Spleen (tissue), 11 donors: Measurements from ENCODE around the gene SLC39A8. TPM values are rescaled to one million over a fixed set of nuclear protein-coding genes. Genes with fewer than 3 reads are reported as not detected.
"Not testable (repeated sequence)": the region's sequence is repeated elsewhere in the genome, so short reads cannot be mapped to it uniquely, and the experiment has no call there.

ENCODE experiments used
- DNase-seq: peaks from one replicate; pipeline ENCODE4 v3.0.0-alpha.2; 2020
- H3K27ac ChIP-seq, 8 donors: fragments of 200-600 bp; sonication (generic) in 7 of 8; 1 replicate in 4 of 8; 2 replicates in 4 of 8; pipeline versions ENCODE4 v1.5.0 to v1.8.0; 2016 to 2021; ENCODE audit warnings: inconsistent platforms in 4 of 8, mild to moderate bottlenecking in 4 of 8, moderate library complexity in 1 of 8
- H3K27me3 ChIP-seq, 7 donors: fragments of 200-600 bp; sonication (generic) in 6 of 7; replicated peaks in 1 of 7; 1 replicate in 4 of 7; 2 replicates in 3 of 7; pipeline versions ENCODE4 v1.5.0 to v1.8.0; 2016 to 2021; ENCODE audit warnings: inconsistent platforms in 3 of 7, mild to moderate bottlenecking in 1 of 7
- H3K36me3 ChIP-seq, 6 donors: fragments of 200-600 bp; sonication (generic) in 5 of 6; 1 replicate in 4 of 6; 2 replicates in 2 of 6; pipeline versions ENCODE4 v1.5.0 to v1.8.0; 2016 to 2021; ENCODE audit warnings: inconsistent platforms in 2 of 6
- H3K4me1 ChIP-seq, 6 donors: fragments of 200-600 bp; sonication (generic) in 5 of 6; 1 replicate in 3 of 6; 2 replicates in 3 of 6; pipeline versions ENCODE4 v1.5.0 to v1.8.0; 2016 to 2021; ENCODE audit warnings: inconsistent platforms in 3 of 6
- H3K4me3 ChIP-seq, 8 donors: fragments of 200-600 bp; sonication (generic) in 7 of 8; 1 replicate in 4 of 8; 2 replicates in 4 of 8; pipeline versions ENCODE4 v1.5.0 to v1.8.0; 2016 to 2021; ENCODE audit warnings: inconsistent platforms in 4 of 8, mild to moderate bottlenecking in 4 of 8, moderate library complexity in 2 of 8
- H3K9me3 ChIP-seq, 8 donors: fragments of 200-600 bp; sonication (generic) in 7 of 8; 1 replicate in 4 of 8; 2 replicates in 4 of 8; pipeline versions ENCODE4 v1.5.0 to v1.8.0; 2016 to 2021; ENCODE audit warnings: inconsistent platforms in 4 of 8
- POLR2A ChIP-seq, 3 donors: fragments of 450-650 bp; IDR thresholded peaks; one replicate each; pipeline ENCODE4 v1.5.1; 2017; ENCODE audit warnings: antibody characterized with exemption in 3 of 3, mild to moderate bottlenecking in 1 of 3
- POLR2AphosphoS5 ChIP-seq, 3 donors: sonication (generic); formaldehyde crosslinking; IDR thresholded peaks; one replicate each; pipeline ENCODE4 v1.5.1; 2017; ENCODE audit warnings: antibody characterized with exemption in 3 of 3
- WGBS, 5 donors: extraction: QIAGEN DNeasy Blood & Tissue Kit in 3 of 5; methylation state at CpG; one replicate each; pipeline versions ENCODE4 v1.1.5 to v1.1.7; 2013 to 2018; 5-methylcytosine and 5-hydroxymethylcytosine counted together
- intact Hi-C: fragments of 100-400 bp; cut with DNase I; formaldehyde crosslinking; loops from one replicate; pipeline ENCODE4 v1.15.0; 2023; ENCODE audit warnings: low total_unique reads
- polyA plus RNA-seq, 3 donors: library from polyadenylated mRNA; stranded (reverse); fragments of 200-250 nt; gene quantifications; one replicate each; pipeline ENCODE4 v1.2.1, GENCODE V29; 2013
- total RNA-seq, 7 donors: library from RNA; depleted of rRNA in 3 of 7; stranded (reverse); fragments of >200 nt in 3 of 7; fragmentation: NEBNext Ultra II Directional in 4 of 7; extraction: Animal tissue kit (Norgen Biotek cat#: 25700) in 4 of 7; gene quantifications; one replicate each; pipeline versions ENCODE4 v1.1.0 to v1.2.1, GENCODE V29; 2016 to 2021
- TF ChIP-seq, protein P1 (sequence below), 11 experiments: fragments of 200-600 bp in 7 of 11; fragments of 450-650 bp in 4 of 11; sonication (generic) in 4 of 11; IDR thresholded peaks in 8 of 11; conservative IDR thresholded peaks in 3 of 11; 1 replicate in 7 of 11; 2 replicates in 4 of 11; pipeline versions ENCODE4 v1.4.0 to v1.8.0; 2016 to 2021; ENCODE audit warnings: antibody characterized with exemption in 11 of 11, inconsistent platforms in 4 of 11, mild to moderate bottlenecking in 1 of 11
- donor health status: healthy with polysubstance abuse.
- donor health status: DM: no; HTN: no; CAD: no; lungs with moderate emphysema.
- donor health status: DM: no; HTN: no; CAD: no.
- donor health status: Bipolar disorder and iron deficiency.
- donor health status: healthy.
- donor health status: DM: no; HTN: no; CAD: no.
- donor health status: DM: yes; HTN: yes; CAD: no.

Gene SLC39A8
- total and polyA plus RNA-seq, 10 donors, result 4.5 to 21.7 (median 15.6) TPM

DNA sequence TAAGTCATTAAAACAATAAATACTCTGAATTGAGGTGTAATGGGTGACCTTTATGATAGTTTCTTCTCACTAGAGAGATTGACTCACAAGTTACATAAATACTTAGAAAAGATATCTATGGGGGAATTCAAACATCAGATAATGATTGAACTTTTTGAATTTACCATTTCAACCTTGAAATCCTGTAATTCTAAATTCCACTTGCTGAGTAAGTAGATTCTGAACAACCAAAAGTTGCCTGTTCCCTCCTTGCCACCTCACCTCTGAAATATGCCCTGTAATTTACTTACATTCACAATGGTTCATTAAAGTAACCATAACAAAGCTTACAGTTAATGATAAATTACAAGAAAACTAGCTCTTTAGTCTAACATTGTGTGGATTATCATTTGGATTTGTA, 43.3 kb upstream of the SLC39A8 start:
- H3K36me3 ChIP-seq, result no peaks in the 10 kb centered on the region
- TF ChIP-seq POLR2AphosphoS5 (IDR thresholded peaks at IDR 0.05), result no peak
- no peak for TF ChIP-seq POLR2A (IDR thresholded peaks at IDR 0.05)
- TF ChIP-seq, protein P1, sequence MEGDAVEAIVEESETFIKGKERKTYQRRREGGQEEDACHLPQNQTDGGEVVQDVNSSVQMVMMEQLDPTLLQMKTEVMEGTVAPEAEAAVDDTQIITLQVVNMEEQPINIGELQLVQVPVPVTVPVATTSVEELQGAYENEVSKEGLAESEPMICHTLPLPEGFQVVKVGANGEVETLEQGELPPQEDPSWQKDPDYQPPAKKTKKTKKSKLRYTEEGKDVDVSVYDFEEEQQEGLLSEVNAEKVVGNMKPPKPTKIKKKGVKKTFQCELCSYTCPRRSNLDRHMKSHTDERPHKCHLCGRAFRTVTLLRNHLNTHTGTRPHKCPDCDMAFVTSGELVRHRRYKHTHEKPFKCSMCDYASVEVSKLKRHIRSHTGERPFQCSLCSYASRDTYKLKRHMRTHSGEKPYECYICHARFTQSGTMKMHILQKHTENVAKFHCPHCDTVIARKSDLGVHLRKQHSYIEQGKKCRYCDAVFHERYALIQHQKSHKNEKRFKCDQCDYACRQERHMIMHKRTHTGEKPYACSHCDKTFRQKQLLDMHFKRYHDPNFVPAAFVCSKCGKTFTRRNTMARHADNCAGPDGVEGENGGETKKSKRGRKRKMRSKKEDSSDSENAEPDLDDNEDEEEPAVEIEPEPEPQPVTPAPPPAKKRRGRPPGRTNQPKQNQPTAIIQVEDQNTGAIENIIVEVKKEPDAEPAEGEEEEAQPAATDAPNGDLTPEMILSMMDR (IDR thresholded peaks at IDR 0.05 in 8 of 11, conservative IDR thresholded peaks at IDR 0.05 in 3 of 11), result no peak
- no peaks in the 10 kb centered on the region for H3K9me3 ChIP-seq
- H3K27ac ChIP-seq, result no peak overlapping the region
- H3K4me3 ChIP-seq, result no peak overlapping the region
- intact Hi-C loops, result no loop called here
- H3K27me3 ChIP-seq, result peaks cover 0 to 9% (median 0%) of the 10 kb centered on the region in 7 donors
- DNase-seq, result no peak
- H3K4me1 ChIP-seq, result peaks cover 0 to 8% (median 0%) of the 10 kb centered on the region in 6 donors

DNA sequence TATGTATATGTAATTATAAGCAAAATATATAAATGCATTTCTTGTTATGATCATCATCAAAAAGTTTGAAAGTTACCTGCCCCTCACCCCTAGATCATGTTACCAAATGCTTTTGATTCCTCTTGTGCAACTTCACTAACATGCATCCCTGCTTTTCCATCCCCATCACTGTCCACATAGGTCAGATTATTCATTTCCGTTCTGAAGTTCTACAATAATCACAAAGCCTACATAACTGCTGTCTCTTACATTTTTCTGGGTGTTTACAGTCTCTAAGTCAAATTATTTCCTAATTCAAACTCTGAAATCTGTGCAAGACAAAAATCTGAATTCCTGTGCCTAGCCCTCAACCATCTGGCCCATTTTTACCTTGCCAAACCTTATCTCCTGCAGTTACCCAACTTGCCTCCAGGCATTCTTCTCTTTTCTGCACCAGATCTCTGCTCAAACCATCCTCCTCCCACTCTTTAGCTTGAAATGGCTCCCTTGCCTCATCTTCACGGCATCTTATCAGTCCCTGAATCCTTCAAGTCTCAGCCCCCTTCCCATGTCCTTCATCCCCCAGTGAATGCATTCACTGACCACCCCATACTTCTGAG, 42.4 kb upstream of the SLC39A8 start:
- no peaks in the 10 kb centered on the region for H3K36me3 ChIP-seq
- 38 to 67% (median 65%) methylated on average over 2 of the region's 2 CpGs for whole genome bisulfite sequencing, 5 donors
- no peaks in the 10 kb centered on the region for H3K9me3 ChIP-seq
- H3K27me3 ChIP-seq, result peaks cover 0 to 11% (median 0%) of the 10 kb centered on the region in 7 donors
- H3K27ac ChIP-seq, result no peak overlapping the region
- DNase-seq, result no peak
- H3K4me3 ChIP-seq, result no peak overlapping the region
- intact Hi-C loops, result no loop called here
- TF ChIP-seq POLR2AphosphoS5 (IDR thresholded peaks at IDR 0.05) (no peak), POLR2A (IDR thresholded peaks at IDR 0.05) (no peak)
- TF ChIP-seq, protein P1 (IDR thresholded peaks at IDR 0.05 in 8 of 11, conservative IDR thresholded peaks at IDR 0.05 in 3 of 11), result no peak
- peaks cover 0 to 8% (median 0%) of the 10 kb centered on the region in 6 donors for H3K4me1 ChIP-seq

DNA sequence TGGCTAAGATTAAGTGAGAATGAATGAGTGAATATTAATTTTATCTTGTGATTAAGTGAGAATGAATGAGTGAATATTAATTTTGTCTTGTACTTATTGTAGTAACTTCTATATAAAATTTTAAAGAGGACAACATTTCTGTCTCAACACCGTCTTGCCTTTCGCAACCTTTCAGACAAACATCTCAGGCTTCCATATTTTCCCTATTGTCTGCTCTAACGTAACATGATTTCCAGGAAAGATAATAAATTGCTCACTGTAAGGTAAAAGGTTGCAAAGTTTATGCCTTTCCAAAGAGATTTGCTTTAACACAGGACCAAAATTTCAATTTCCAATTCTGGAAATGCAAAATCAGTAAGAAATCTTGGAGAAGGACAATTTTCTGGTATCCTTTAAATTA, 41.7 kb upstream of the SLC39A8 start:
- Histone ChIP-seq H3K27me3 (peaks cover 0 to 11% (median 0%) of the 10 kb centered on the region in 7 donors), H3K9me3 (no peaks in the 10 kb centered on the region), H3K4me3 (no peak overlapping the region), H3K4me1 (peaks cover 0 to 8% (median 0%) of the 10 kb centered on the region in 6 donors), H3K27ac (no peak overlapping the region), H3K36me3 (no peaks in the 10 kb centered on the region)
- 71 to 92% (median 80%) methylated on average over 3 of the region's 3 CpGs for WGBS, 5 donors
- no peak for DNase-seq
- intact Hi-C loops, result no loop called here
- no peak for TF ChIP-seq POLR2AphosphoS5 (IDR thresholded peaks at IDR 0.05)
- no peak for TF ChIP-seq POLR2A (IDR thresholded peaks at IDR 0.05)
- TF ChIP-seq, protein P1 (IDR thresholded peaks at IDR 0.05 in 8 of 11, conservative IDR thresholded peaks at IDR 0.05 in 3 of 11), result no peak

DNA sequence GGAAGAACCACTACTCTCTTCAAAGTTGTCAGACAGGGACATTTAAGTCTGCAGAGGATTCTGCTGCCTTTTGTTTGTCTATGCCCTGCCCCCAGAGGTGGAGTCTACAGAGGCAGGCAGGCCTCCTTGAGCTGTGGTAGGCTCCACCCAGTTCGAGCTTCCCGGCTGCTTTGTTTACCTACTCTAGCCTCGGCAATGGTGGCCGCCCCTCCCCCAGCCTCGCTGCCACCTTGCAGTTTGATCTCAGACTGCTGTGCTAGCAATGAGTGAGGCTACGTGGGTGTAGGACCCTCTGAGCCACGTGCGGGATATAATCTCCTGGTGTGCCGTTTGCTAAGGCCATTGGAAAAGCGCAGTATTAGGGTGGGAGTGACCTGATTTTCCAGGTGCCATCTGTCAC, 35.0 kb upstream of the SLC39A8 start:
- intact Hi-C loops, DNase-seq, H3K36me3 ChIP-seq, H3K9me3 ChIP-seq, H3K4me3 ChIP-seq, H3K4me1 ChIP-seq, H3K27ac ChIP-seq: not testable (repeated sequence)
- 83 to 92% (median 90%) methylated on average over 10 of the region's 10 CpGs for WGBS, 5 donors
- peaks cover 0 to 11% (median 0%) of the 10 kb centered on the region in 7 donors for H3K27me3 ChIP-seq
